GM12892 (cell line): ENCODE measurements around the gene NKAIN2.

Experiments used
- POLR2AphosphoS5 ChIP-seq: IDR thresholded peaks from 2 replicates; pipeline ENCODE4 v1.6.1; 2011; ENCODE audit warnings: low read depth, low read length, control low read depth
- TAF1 ChIP-seq: IDR thresholded peaks from 2 replicates; pipeline ENCODE4 v1.6.1; 2011; ENCODE audit warnings: low read depth, mild to moderate bottlenecking, control low read depth, low read length, borderline replicate concordance

DNA sequence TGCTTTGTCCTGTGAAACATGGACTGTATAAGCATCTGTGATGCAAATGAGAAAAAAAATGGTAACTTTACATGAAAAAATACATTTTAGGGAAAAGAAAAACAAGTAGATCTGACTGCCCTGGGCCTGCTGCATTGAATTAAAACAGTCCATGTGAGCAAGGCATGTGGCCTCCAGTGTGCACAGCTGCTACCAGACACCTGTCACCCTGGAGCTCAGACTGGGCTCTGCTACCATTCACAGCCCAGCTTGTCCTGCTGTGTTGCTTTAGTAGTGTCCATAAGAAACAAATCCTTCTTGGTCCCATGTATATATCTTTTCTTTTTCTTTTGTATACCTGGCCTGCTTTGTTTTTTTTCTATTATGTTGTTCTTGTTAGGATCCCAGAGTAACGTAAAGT lies 315.9 kb downstream of the NKAIN2 start:
- TF ChIP-seq POLR2AphosphoS5 (no peak), TAF1 (no peak)
